ENCODE data around the gene FOXP1. TPM values are rescaled to one million over a fixed set of nuclear protein-coding genes. Genes with fewer than 3 reads are reported as not detected.

Gene FOXP1
- total RNA-seq, 4 donors from 2014 or later, result 86.4 to 107 (median 93.8) TPM

DNA sequence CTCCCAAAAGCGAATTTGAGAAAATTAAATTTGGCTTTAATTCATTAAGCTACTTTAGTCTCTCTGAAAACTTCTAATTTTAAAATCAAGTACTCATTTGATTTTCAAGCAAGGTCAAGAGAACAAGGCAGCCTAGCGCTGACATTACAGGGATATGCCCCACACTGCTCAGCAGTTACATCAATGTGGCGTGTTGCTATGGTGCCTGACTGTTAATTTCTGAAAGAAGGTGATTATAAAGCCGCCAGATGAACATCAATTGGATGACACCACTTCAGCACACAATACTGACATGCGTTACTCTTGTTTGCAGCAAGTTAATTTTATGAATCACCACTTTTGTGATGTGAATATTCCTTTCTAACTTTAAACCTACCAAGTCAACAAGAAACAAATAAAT is 284.4 kb downstream of the FOXP1 start:
- DNase-seq (ENCODE audit: low spot score in 2 of 2), result no peak
- Histone ChIP-seq H3K4me3 (no peak overlapping the region), H3K27me3 (no peaks in the 10 kb centered on the region), H3K4me1 (peaks cover 0 to 6% (median under 1%) of the 10 kb centered on the region in 4 donors), H3K27ac (no peak overlapping the region), H3K36me3 (no peaks in the 10 kb centered on the region), H3K9me3 (no peaks in the 10 kb centered on the region)
- 95% methylated on average over 5 of the region's 5 CpGs for WGBS, 2 donors
- TF ChIP-seq, protein P1, sequence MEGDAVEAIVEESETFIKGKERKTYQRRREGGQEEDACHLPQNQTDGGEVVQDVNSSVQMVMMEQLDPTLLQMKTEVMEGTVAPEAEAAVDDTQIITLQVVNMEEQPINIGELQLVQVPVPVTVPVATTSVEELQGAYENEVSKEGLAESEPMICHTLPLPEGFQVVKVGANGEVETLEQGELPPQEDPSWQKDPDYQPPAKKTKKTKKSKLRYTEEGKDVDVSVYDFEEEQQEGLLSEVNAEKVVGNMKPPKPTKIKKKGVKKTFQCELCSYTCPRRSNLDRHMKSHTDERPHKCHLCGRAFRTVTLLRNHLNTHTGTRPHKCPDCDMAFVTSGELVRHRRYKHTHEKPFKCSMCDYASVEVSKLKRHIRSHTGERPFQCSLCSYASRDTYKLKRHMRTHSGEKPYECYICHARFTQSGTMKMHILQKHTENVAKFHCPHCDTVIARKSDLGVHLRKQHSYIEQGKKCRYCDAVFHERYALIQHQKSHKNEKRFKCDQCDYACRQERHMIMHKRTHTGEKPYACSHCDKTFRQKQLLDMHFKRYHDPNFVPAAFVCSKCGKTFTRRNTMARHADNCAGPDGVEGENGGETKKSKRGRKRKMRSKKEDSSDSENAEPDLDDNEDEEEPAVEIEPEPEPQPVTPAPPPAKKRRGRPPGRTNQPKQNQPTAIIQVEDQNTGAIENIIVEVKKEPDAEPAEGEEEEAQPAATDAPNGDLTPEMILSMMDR (IDR thresholded peaks at IDR 0.05), result no peak
- TF ChIP-seq EP300 (IDR thresholded peaks at IDR 0.05) (no peak), POLR2A (IDR thresholded peaks at IDR 0.05) (no peak)

- WGBS, 2 donors, result 91 to 94% methylated on average over 7 of the region's 7 CpGs
- Histone ChIP-seq H3K4me3 (no peak overlapping the region), H3K36me3 (no peaks in the 10 kb centered on the region), H3K27me3 (no peaks in the 10 kb centered on the region), H3K27ac (no peak overlapping the region), H3K9me3 (no peaks in the 10 kb centered on the region), H3K4me1 (no peaks in the 10 kb centered on the region)
- DNase-seq (ENCODE audit: low spot score in 2 of 2), result no peak
- TF ChIP-seq POLR2A (IDR thresholded peaks at IDR 0.05) (no peak), EP300 (IDR thresholded peaks at IDR 0.05) (no peak)
- TF ChIP-seq, protein P1 (IDR thresholded peaks at IDR 0.05), result no peak
These were observed 288.6 kb downstream of the FOXP1 start for GRCh38 chr3:71294919-71295318.

DNA sequence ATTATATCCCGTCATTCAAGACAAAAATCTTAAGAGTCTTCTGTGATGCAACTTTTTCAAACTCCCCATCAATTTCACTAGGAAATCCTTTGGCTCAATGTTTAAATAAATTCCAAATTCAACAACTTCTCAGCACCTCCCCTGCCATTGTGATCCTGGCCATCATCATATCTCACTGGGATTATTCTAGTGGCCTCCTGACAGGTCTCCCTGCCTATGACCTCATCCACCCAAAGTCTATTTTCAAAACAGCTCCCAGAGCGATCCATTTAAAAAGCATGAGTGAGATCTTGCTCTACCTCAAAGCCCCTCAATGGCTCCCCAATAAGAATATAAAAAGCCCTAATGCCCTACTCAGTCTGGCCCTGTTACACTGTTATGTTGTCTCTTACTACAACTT is 293.2 kb downstream of the FOXP1 start:
- DNase-seq (ENCODE audit: low spot score in 2 of 2), result no peak
- TF ChIP-seq EP300 (IDR thresholded peaks at IDR 0.05) (no peak), POLR2A (IDR thresholded peaks at IDR 0.05) (no peak)
- TF ChIP-seq, protein P1 (IDR thresholded peaks at IDR 0.05), result no peak
- 96 to 98% methylated on average over 2 of the region's 2 CpGs for WGBS, 2 donors
- no peaks in the 10 kb centered on the region for H3K4me1 ChIP-seq
- no peaks in the 10 kb centered on the region for H3K9me3 ChIP-seq
- no peaks in the 10 kb centered on the region for H3K27me3 ChIP-seq
- no peak overlapping the region for H3K4me3 ChIP-seq
- no peak overlapping the region for H3K27ac ChIP-seq
- H3K36me3 ChIP-seq, result no peaks in the 10 kb centered on the region

DNA sequence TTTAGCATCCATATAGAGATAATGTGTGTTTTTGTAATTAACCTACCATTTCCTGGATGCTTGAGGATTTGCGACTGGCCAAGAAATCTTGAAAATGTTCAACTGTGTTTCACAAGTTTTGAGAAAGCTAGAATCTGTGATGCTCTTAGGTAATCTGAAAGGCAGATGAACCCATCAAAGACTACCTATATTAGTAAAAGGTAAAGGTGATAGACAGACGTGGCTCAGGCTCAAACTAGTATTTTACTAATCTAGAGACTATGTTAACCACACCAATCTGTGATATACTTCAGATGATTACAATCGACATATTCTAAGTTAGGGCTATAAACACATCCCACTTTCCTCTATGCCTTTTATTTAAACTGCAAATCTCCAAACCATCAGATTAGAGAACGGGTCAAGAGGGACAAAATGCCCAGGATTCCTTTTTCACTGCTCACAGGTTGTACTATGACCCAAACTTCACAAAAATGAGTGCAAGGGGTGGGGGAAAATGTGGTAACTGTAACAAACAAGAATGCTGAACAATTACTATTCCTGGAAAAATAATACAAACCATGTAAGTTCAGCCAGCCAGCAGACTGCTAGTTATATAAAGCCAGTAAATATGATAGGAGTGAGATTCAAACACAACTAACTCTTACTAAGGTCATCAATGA is 295.1 kb downstream of the FOXP1 start:
- H3K4me1 ChIP-seq, result no peaks in the 10 kb centered on the region
- H3K9me3 ChIP-seq, result no peaks in the 10 kb centered on the region
- H3K4me3 ChIP-seq, result no peak overlapping the region
- no peak overlapping the region for H3K27ac ChIP-seq
- no peak for DNase-seq (ENCODE audit: low spot score in 2 of 2)
- no peaks in the 10 kb centered on the region for H3K27me3 ChIP-seq
- TF ChIP-seq POLR2A (IDR thresholded peaks at IDR 0.05) (no peak), EP300 (IDR thresholded peaks at IDR 0.05) (no peak)
- TF ChIP-seq, protein P1 (IDR thresholded peaks at IDR 0.05), result no peak
- H3K36me3 ChIP-seq, result no peaks in the 10 kb centered on the region
- 92 to 96% methylated on average over 4 of the region's 4 CpGs for WGBS, 2 donors

DNA sequence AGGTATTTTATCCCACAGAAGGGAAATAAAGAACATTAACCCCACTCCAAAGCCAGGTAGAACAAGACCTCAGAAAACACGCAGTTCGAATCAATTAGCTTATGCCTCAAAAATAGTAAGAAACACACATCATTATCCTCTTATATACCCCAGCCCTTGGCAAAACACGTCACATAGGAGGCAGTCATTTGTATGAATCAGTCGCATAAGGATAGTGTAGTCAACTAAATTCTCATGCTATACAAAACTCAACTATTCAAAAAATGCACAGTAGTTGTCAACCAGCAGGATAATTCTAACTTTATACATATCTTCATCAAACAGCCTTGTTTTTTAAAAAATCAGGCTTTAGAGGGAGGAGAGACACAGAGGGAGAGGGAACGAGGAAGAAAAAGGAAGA is 298.4 kb downstream of the FOXP1 start:
- no peak for DNase-seq (ENCODE audit: low spot score in 2 of 2)
- H3K27me3 ChIP-seq, result no peaks in the 10 kb centered on the region
- no peak overlapping the region for H3K4me3 ChIP-seq
- no peaks in the 10 kb centered on the region for H3K36me3 ChIP-seq
- 94 to 95% methylated on average over 5 of the region's 5 CpGs for WGBS, 2 donors
- TF ChIP-seq EP300 (IDR thresholded peaks at IDR 0.05), result no peak
- TF ChIP-seq, protein P1 (IDR thresholded peaks at IDR 0.05), result no peak
- TF ChIP-seq POLR2A (IDR thresholded peaks at IDR 0.05), result no peak
- no peaks in the 10 kb centered on the region for H3K4me1 ChIP-seq
- H3K9me3 ChIP-seq, result no peaks in the 10 kb centered on the region
- H3K27ac ChIP-seq, result no peak overlapping the region
